Measurements from ENCODE around the gene RUBCNL.

DNA sequence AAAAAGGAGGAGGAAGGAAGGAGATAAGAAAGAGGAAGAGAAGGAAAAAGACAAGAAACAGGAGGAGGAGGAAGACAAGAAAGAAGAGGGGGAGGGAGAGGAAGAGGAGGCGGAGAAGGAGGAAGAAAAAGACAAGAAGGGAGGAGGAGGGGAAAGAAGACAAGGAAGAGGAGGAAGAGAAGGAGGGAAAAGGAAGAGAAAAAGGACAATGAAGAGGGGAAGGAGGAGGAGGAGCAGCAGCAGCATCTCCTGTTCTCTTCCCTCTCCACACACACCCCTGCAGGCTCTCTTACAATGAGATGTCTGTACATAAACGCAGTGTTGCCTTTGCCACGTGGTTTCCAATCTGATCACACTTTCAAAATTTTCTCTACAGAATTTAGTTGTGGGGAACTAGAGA, 66.6 kb downstream of the RUBCNL start:
- TF ChIP-seq, protein P1, sequence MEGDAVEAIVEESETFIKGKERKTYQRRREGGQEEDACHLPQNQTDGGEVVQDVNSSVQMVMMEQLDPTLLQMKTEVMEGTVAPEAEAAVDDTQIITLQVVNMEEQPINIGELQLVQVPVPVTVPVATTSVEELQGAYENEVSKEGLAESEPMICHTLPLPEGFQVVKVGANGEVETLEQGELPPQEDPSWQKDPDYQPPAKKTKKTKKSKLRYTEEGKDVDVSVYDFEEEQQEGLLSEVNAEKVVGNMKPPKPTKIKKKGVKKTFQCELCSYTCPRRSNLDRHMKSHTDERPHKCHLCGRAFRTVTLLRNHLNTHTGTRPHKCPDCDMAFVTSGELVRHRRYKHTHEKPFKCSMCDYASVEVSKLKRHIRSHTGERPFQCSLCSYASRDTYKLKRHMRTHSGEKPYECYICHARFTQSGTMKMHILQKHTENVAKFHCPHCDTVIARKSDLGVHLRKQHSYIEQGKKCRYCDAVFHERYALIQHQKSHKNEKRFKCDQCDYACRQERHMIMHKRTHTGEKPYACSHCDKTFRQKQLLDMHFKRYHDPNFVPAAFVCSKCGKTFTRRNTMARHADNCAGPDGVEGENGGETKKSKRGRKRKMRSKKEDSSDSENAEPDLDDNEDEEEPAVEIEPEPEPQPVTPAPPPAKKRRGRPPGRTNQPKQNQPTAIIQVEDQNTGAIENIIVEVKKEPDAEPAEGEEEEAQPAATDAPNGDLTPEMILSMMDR (conservative IDR thresholded peaks at IDR 0.05; ENCODE audit: low read length), result no peak
- TF ChIP-seq EZH2phosphoT487 (IDR thresholded peaks at IDR 0.05; ENCODE audit: borderline replicate concordance, low read depth, low read length), result no peak
